Adrenal gland (tissue), 12 donors: ENCODE measurements around the gene CAMK1. TPM values are rescaled to one million over a fixed set of nuclear protein-coding genes. Genes with fewer than 3 reads are reported as not detected.

Experiments used
- DNase-seq, 7 donors: peaks; one replicate each; pipeline ENCODE4 v3.0.0-alpha.2; 2019 to 2020
- H3K27ac ChIP-seq, 5 donors: fragments of 200-600 bp; sonication (generic) in 4 of 5; 1 replicate in 3 of 5; 2 replicates in 2 of 5; pipeline versions ENCODE4 v1.5.1 to v1.8.0; 2016 to 2020; ENCODE audit warnings: mild to moderate bottlenecking in 1 of 5
- H3K27me3 ChIP-seq: fragments of 200-600 bp; 2 replicates; pipeline ENCODE4 v1.8.0; 2021
- H3K36me3 ChIP-seq, 2 donors: fragments of 200-600 bp; replicated peaks in 1 of 2; 1 replicate in 1 of 2; 2 replicates in 1 of 2; pipeline versions ENCODE4 v1.5.1 to v1.8.0; 2018 to 2022
- H3K4me1 ChIP-seq, 2 donors: fragments of 200-600 bp; replicated peaks in 1 of 2; 1 replicate in 1 of 2; 2 replicates in 1 of 2; pipeline versions ENCODE4 v1.5.1 to v1.8.0; 2018 to 2021
- H3K4me3 ChIP-seq, 4 donors: fragments of 200-600 bp; sonication (generic) in 3 of 4; one replicate each; pipeline ENCODE4 v1.5.1; 2016 to 2018
- H3K9me3 ChIP-seq, 3 donors: fragments of 200-600 bp; sonication (generic) in 1 of 3; replicated peaks in 1 of 3; 1 replicate in 2 of 3; 2 replicates in 1 of 3; pipeline versions ENCODE4 v1.5.1 to v1.8.0; 2016 to 2021
- CTCF ChIP-seq, 6 experiments: fragments of 450-650 bp in 4 of 6; fragments of 200-600 bp in 2 of 6; sonication (generic) in 1 of 6; IDR thresholded peaks; 1 replicate in 5 of 6; 2 replicates in 1 of 6; pipeline versions ENCODE4 v1.5.1 to v1.8.0; 2016 to 2021; ENCODE audit warnings: antibody characterized with exemption in 6 of 6, mild to moderate bottlenecking in 2 of 6, moderate library complexity in 1 of 6
- POLR2A ChIP-seq, 2 donors: fragments of 450-650 bp; IDR thresholded peaks; one replicate each; pipeline ENCODE4 v1.6.1; 2017; ENCODE audit warnings: antibody characterized with exemption in 2 of 2, mild to moderate bottlenecking in 2 of 2, moderate library complexity in 1 of 2
- WGBS, 4 donors: extraction: QIAGEN DNeasy Blood & Tissue Kit in 2 of 4; methylation state at CpG; one replicate each; pipeline versions ENCODE4 v1.1.5 to v1.1.7; 2013 to 2017; 5-methylcytosine and 5-hydroxymethylcytosine counted together
- intact Hi-C, 2 donors: fragments of 100-400 bp; cut with DNase I; formaldehyde crosslinking; loops; one replicate each; pipeline versions ENCODE4 v1.14.1 to v1.15.0; 2022 to 2023
- polyA plus RNA-seq, 3 donors: library from polyadenylated mRNA; stranded (reverse); fragments of 200-250 nt in 2 of 3; fragments of 350-450 nt in 1 of 3; fragmentation: Illumina TruSeq in 1 of 3; extraction: RNeasy Lipid Tissue Mini Kit (QIAGEN cat#74804) in 1 of 3; gene quantifications; one replicate each; pipeline ENCODE4 v1.2.3, GENCODE V29; 2013 to 2014
- total RNA-seq, 9 donors: library from RNA; depleted of rRNA in 4 of 9; stranded (reverse); fragments of >200 nt in 4 of 9; fragments of 120-200 nt in 1 of 9; fragmentation: NEBNext Ultra II Directional in 1 of 9; extraction: Animal tissue kit (Norgen Biotek cat#: 25700) in 1 of 9; gene quantifications; one replicate each; pipeline versions ENCODE4 v1.1.0 to v1.2.4, GENCODE V29; 2013 to 2023
- donor health status: healthy with polysubstance abuse.
- donor health status: Bipolar disorder and iron deficiency.
- donor health status: DM: yes; HTN: yes; CAD: no.
- donor health status: DM: no; HTN: no; CAD: no.
- donor health status: DM: no; HTN: no; CAD: no.
- donor health status: DM: yes; HTN: yes; CAD: no.

The CAMK1 gene
- total and polyA plus RNA-seq, 12 donors, result 12.7 to 281 (median 176) TPM

- WGBS, 4 donors, result 86 to 89% (median 88%) methylated on average over 4 of the region's 4 CpGs
- Histone ChIP-seq H3K4me3 (peak overlapping the region in 2 of 4 donors; percentile 52 to 68), H3K4me1 (peaks cover 0 to 15% of the 10 kb centered on the region in 2 donors), H3K9me3 (no peaks in the 10 kb centered on the region), H3K27ac (peak overlapping the region; percentile 11 to 93 (median 88)), H3K27me3 (no peaks in the 10 kb centered on the region), H3K36me3 (peaks cover 0 to 38% of the 10 kb centered on the region in 2 donors)
- TF ChIP-seq POLR2A (IDR thresholded peaks at IDR 0.05) (no peak), CTCF (IDR thresholded peaks at IDR 0.05) (no peak)
- intact Hi-C loops, result loop anchor here in 1 of 2 donors (10.0 kb wide), 1 partner anchor 54 kb away; no protein-coding TSS in a partner anchor
- DNase-seq, result no peak
Observed at GRCh38 chr3:9809239-9809614, 39.5 kb upstream of the CAMK1 start.

GRCh38 chr3:9808345-9809037 lies 38.7 kb upstream of the CAMK1 start:
- Histone ChIP-seq H3K27ac (peak overlapping the region in 3 of 5 donors; percentile 87 to 93 (median 89)), H3K4me3 (no peak overlapping the region), H3K27me3 (no peaks in the 10 kb centered on the region), H3K4me1 (peaks cover 0 to 15% of the 10 kb centered on the region in 2 donors), H3K9me3 (no peaks in the 10 kb centered on the region), H3K36me3 (peaks cover 0 to 41% of the 10 kb centered on the region in 2 donors)
- intact Hi-C loops, result loop anchor here in 1 of 2 donors (10.0 kb wide), 1 partner anchor 54 kb away; no protein-coding TSS in a partner anchor
- no peak for DNase-seq
- WGBS, 4 donors, result 68 to 90% (median 81%) methylated on average over 5 to 7 of the region's 7 CpGs
- TF ChIP-seq CTCF (IDR thresholded peaks at IDR 0.05), result peak in 2 of 6 experiments; percentile 4 to 13
- no peak for TF ChIP-seq POLR2A (IDR thresholded peaks at IDR 0.05)

GRCh38 chr3:9807981-9808344 lies 38.2 kb upstream of the CAMK1 start:
- WGBS, 4 donors, result 84 to 100% (median 93%) methylated on average over 1 to 2 of the region's 2 CpGs
- Histone ChIP-seq H3K9me3 (no peaks in the 10 kb centered on the region), H3K36me3 (peaks cover 0 to 46% of the 10 kb centered on the region in 2 donors), H3K4me3 (no peak overlapping the region), H3K27me3 (no peaks in the 10 kb centered on the region), H3K27ac (no peak overlapping the region), H3K4me1 (peaks cover 0 to 15% of the 10 kb centered on the region in 2 donors)
- no peak for DNase-seq
- TF ChIP-seq POLR2A (IDR thresholded peaks at IDR 0.05), result no peak
- TF ChIP-seq CTCF (IDR thresholded peaks at IDR 0.05), result no peak
- intact Hi-C loops, result loop anchor here in 1 of 2 donors (10.0 kb wide), 1 partner anchor 53 kb away; no protein-coding TSS in a partner anchor

GRCh38 chr3:9806688-9807589 lies 37.2 kb upstream of the CAMK1 start:
- H3K9me3 ChIP-seq, result no peaks in the 10 kb centered on the region
- no peak overlapping the region for H3K27ac ChIP-seq
- H3K27me3 ChIP-seq, result no peaks in the 10 kb centered on the region
- H3K4me3 ChIP-seq, result no peak overlapping the region
- intact Hi-C loops, result loop anchor here in 1 of 2 donors (10.0 kb wide), 1 partner anchor 52 kb away; no protein-coding TSS in a partner anchor
- DNase-seq, result no peak
- TF ChIP-seq CTCF (IDR thresholded peaks at IDR 0.05) (no peak), POLR2A (IDR thresholded peaks at IDR 0.05) (no peak)
- peaks cover 0 to 15% of the 10 kb centered on the region in 2 donors for H3K4me1 ChIP-seq
- peaks cover 0 to 54% of the 10 kb centered on the region in 2 donors for H3K36me3 ChIP-seq
- whole genome bisulfite sequencing, 4 donors, result 88 to 91% (median 91%) methylated on average over 6 to 7 of the region's 7 CpGs
